Stimulated activated CD4-positive, alpha-beta T cell treated with anti-CD3 and anti-CD28 coated beads, Interleukin-1b, Interleukin-23, amount 100 ng/mL, for 4 hours (primary cell): ENCODE measurements around the gene CHST6.
"Not testable (repeated sequence)": the region's sequence is repeated elsewhere in the genome, so short reads cannot be mapped to it uniquely, and the experiment has no call there.

Experiments
- DNase-seq, 2 donors: peaks; one replicate each; pipeline ENCODE4 v3.0.0-alpha.2; 2020; ENCODE audit warnings: low read depth in 2 of 2

Gene CHST6

GRCh38 chr16:75443298-75443697, 51.9 kb downstream of the CHST6 start:
- DNase-seq, result no peak

GRCh38 chr16:75433732-75434413, 61.4 kb downstream of the CHST6 start:
- no peak for DNase-seq

GRCh38 chr16:75432828-75433731, 62.2 kb downstream of the CHST6 start, which contains the start of gene CFDP1:
CFDP1 (minus strand) TSS chr16:75433503; CDS start chr16:75433352, 151 bp downstream.
- DNase-seq, result peak; percentile 92

- no peak for DNase-seq
These were observed 65.4 kb downstream of the CHST6 start for GRCh38 chr16:75429621-75430403.

- not testable (repeated sequence) for DNase-seq
These were observed 68.7 kb downstream of the CHST6 start for GRCh38 chr16:75426524-75426923.

- not testable (repeated sequence) for DNase-seq
These were observed 71.0 kb downstream of the CHST6 start for GRCh38 chr16:75424105-75424762.

GRCh38 chr16:75423723-75424104, 71.5 kb downstream of the CHST6 start:
- DNase-seq, result no peak
